LNCAP (cell line): Measurements from ENCODE around the gene ETS1.

Experiments
- CTCF ChIP-seq: fragments of 450-650 bp; IDR thresholded peaks from 2 replicates; pipeline ENCODE4 v1.5.1; 2017; ENCODE audit warnings: mild to moderate bottlenecking

Gene ETS1

GRCh38 chr11:128623091-128623490 lies 35.7 kb upstream of the ETS1 start:
- no peak for TF ChIP-seq CTCF

GRCh38 chr11:128621601-128622501 lies 34.5 kb upstream of the ETS1 start:
- no peak for TF ChIP-seq CTCF

GRCh38 chr11:128620309-128621100 lies 33.1 kb upstream of the ETS1 start:
- no peak for TF ChIP-seq CTCF

GRCh38 chr11:128619540-128620308 lies 32.4 kb upstream of the ETS1 start:
- no peak for TF ChIP-seq CTCF

- TF ChIP-seq CTCF = no peak
These were observed 31.6 kb upstream of the ETS1 start for GRCh38 chr11:128619007-128619406.

- TF ChIP-seq CTCF = no peak
These were observed 31.2 kb upstream of the ETS1 start for GRCh38 chr11:128618603-128619002.

- no peak for TF ChIP-seq CTCF
These were observed 28.8 kb upstream of the ETS1 start for GRCh38 chr11:128616161-128616560.
